ENCODE results near the gene NDUFV1. TPM values are rescaled to one million over a fixed set of nuclear protein-coding genes. Genes with fewer than 3 reads are reported as not detected.

NDUFV1 gene
- total and polyA plus RNA-seq, 12 donors: 84.2 to 439 (median 244) TPM

DNA sequence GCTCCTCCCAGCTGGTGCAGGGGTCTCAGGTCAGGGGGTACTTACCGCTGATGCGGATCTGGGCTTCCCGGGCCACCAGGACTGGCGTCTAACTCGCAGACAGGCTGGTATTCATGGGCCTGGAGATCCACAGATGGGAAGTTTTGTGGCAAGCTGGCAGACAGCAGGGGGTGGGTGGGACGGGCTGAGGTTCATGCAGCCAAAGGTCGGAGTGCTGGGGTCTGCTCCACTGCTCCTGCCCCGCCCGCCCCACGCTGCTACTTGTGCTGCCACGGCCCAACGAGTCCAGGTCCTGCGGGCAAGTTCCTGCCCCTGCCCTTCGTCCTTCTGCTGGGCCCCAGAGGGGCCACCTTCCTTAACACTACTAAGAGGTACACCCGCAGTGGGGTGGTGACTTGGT lies 40.7 kb downstream of the NDUFV1 start:
- no peaks in the 10 kb centered on the region for H3K9me3 ChIP-seq (replicated peaks in 1 of 3)
- H3K27me3 ChIP-seq: no peaks in the 10 kb centered on the region
- H3K36me3 ChIP-seq (replicated peaks in 1 of 2): no peaks in the 10 kb centered on the region
- intact Hi-C loops (cut with DNase I): no loop called here
- TF ChIP-seq, protein P1, sequence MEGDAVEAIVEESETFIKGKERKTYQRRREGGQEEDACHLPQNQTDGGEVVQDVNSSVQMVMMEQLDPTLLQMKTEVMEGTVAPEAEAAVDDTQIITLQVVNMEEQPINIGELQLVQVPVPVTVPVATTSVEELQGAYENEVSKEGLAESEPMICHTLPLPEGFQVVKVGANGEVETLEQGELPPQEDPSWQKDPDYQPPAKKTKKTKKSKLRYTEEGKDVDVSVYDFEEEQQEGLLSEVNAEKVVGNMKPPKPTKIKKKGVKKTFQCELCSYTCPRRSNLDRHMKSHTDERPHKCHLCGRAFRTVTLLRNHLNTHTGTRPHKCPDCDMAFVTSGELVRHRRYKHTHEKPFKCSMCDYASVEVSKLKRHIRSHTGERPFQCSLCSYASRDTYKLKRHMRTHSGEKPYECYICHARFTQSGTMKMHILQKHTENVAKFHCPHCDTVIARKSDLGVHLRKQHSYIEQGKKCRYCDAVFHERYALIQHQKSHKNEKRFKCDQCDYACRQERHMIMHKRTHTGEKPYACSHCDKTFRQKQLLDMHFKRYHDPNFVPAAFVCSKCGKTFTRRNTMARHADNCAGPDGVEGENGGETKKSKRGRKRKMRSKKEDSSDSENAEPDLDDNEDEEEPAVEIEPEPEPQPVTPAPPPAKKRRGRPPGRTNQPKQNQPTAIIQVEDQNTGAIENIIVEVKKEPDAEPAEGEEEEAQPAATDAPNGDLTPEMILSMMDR (IDR thresholded peaks at IDR 0.05): no peak
- TF ChIP-seq POLR2A (IDR thresholded peaks at IDR 0.05): no peak
- 47 to 69% (median 63%) methylated on average over 3 to 15 of the region's 15 CpGs for WGBS, 4 donors
- no peaks in the 10 kb centered on the region for H3K4me1 ChIP-seq (replicated peaks in 1 of 2)
- no peak for DNase-seq
- no peak overlapping the region for H3K4me3 ChIP-seq
- H3K27ac ChIP-seq: no peak overlapping the region

DNA sequence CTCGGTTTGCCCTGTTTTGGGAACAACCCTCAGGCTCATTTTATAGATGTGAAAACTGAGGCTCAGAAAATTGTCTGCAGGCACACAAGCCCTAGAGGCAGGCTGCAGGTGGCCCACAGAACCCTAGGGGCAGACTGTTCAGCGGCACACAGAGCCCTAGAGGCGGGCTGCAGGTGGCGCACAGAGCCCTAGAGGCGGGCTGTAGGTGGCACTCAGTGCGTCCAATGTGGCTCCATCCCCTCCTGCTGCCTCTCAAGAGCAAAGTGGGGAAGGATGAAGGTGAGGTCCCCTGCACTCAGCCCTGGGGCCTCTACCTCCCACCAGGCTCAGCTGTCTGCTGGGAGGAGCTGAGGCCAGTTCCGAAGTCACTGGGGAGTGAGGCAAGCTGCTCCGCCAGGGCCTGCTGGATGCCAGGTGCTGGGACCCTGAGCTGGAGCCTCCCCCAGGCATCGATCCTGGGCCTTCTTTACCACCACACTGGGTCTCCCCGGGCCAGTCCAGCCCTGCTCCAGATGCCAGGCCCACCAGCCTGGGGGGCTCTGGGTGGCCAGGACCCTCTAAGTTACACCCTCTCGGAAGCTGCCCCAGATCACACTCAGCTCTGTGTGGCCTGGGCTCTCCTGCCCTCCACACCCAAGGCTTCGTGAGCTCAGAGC lies 41.5 kb downstream of the NDUFV1 start:
- H3K27ac ChIP-seq: no peak overlapping the region
- no peak for DNase-seq
- no peaks in the 10 kb centered on the region for H3K9me3 ChIP-seq (replicated peaks in 1 of 3)
- no peaks in the 10 kb centered on the region for H3K27me3 ChIP-seq
- H3K4me3 ChIP-seq: no peak overlapping the region
- no peaks in the 10 kb centered on the region for H3K4me1 ChIP-seq (replicated peaks in 1 of 2)
- 44 to 70% (median 67%) methylated on average over 2 to 12 of the region's 12 CpGs for WGBS, 4 donors
- intact Hi-C loops (cut with DNase I): no loop called here
- no peak for TF ChIP-seq POLR2A (IDR thresholded peaks at IDR 0.05)
- TF ChIP-seq, protein P1 (IDR thresholded peaks at IDR 0.05): no peak
- H3K36me3 ChIP-seq (replicated peaks in 1 of 2): no peaks in the 10 kb centered on the region

DNA sequence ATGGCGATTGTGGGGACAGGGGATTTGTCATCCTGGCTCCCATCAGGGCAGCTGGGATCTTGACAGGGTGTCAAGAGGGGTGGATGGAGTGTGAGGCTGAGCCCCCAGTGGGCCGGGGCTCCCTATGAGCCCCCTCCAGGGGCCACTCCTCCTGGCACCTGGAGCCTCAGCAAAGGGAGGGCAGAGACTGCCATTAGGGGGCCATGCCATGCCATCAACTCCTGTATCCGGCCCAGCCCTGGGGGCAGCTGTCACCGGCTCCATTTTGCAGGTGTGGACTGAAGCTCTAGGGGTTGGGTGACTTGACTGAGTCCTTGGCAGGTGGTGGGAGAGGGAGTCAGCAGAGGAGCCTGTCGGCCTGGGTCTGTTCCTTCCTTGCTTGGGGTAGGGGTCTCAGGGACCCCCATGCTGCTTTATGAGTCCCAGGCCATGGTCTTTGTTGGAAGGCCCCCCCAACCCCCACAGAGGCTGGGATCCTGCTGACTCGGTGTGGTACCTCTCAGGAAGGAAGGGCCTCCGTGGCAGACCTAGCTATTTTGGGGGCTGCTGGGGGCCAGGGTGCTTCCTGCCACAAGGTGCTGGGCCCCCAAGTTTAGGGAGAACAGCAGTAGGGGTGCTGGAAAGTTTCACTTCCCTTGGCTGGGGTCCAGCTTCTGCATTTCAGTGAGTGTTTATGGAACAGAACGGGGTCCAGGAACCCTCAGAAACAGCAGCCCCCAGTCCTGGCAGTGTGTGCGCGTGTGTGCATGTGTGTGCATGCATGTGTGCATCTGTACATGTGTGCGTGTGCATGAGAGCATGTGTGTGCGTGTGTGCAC lies 42.3 kb downstream of the NDUFV1 start:
- Histone ChIP-seq H3K4me3 (no peak overlapping the region), H3K36me3 (replicated peaks in 1 of 2) (no peaks in the 10 kb centered on the region), H3K27me3 (no peaks in the 10 kb centered on the region), H3K9me3 (replicated peaks in 1 of 3) (no peaks in the 10 kb centered on the region), H3K27ac (no peak overlapping the region), H3K4me1 (replicated peaks in 1 of 2) (no peaks in the 10 kb centered on the region)
- WGBS, 4 donors: 57 to 71% (median 63%) methylated on average over 6 to 12 of the region's 12 CpGs
- intact Hi-C loops (cut with DNase I): no loop called here
- no peak for TF ChIP-seq POLR2A (IDR thresholded peaks at IDR 0.05)
- TF ChIP-seq, protein P1 (IDR thresholded peaks at IDR 0.05): no peak
- no peak for DNase-seq

DNA sequence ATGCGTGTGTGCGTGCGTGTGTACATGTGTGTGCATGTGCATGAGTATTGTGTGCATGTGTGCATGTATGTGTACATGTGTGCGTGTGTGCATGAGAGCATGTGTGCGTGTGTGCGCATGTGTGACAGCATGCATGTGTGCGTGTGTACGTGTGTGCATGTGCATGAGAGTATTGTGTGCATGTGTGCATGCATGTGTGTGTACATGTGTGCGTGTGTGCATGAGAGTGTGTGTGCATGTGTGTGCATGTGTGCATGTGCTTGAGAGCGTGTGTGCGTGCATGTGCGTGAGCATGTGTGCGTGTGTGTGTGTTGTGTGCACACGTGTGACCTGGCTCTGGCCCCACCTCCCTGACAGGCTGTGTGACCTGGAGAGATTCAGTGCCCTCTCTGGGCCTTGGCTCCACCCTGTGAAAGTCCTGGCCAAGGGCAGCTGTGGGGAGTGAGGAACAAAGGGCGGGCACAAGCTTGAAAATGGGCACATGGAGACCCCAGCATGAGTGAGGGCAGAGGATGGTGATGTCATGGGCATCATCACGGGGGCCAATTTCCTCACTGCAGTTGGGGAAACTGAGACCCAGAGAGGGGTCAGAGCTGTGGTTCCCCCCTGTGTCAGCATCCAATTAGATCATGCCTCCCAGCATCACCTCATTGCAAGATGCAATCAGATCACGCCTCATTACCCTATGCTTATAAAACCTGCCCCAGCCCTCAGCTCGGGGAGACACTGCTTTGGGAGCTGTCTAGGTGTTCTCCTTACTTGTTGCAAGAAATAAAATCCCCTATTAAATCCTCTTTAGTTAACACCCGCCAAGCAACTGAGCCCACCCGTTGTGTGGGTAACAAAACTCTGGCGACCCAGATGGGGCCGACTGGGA lies 43.1 kb downstream of the NDUFV1 start:
- DNase-seq: no peak
- 74 to 79% (median 78%) methylated on average over 21 to 22 of the region's 22 CpGs for WGBS, 4 donors
- H3K4me1 ChIP-seq (replicated peaks in 1 of 2): no peaks in the 10 kb centered on the region
- H3K36me3 ChIP-seq (replicated peaks in 1 of 2): no peaks in the 10 kb centered on the region
- no peaks in the 10 kb centered on the region for H3K9me3 ChIP-seq (replicated peaks in 1 of 3)
- no peak overlapping the region for H3K27ac ChIP-seq
- H3K4me3 ChIP-seq: peak overlapping the region in 1 of 4 donors; percentile 34
- TF ChIP-seq POLR2A (IDR thresholded peaks at IDR 0.05): no peak
- H3K27me3 ChIP-seq: no peaks in the 10 kb centered on the region
- intact Hi-C loops (cut with DNase I): no loop called here
